HepG2 (cell line): ENCODE results near the gene HS3ST4. TPM values are rescaled to one million over a fixed set of nuclear protein-coding genes. Genes with fewer than 3 reads are reported as not detected.

Experiments
- ATAC-seq: fragments of 200-7000 bp; cut with Tn5 transposase; 3 replicates; pipeline ENCODE4 v1.9.1; 2020; ENCODE audit warnings: mild to moderate bottlenecking, moderate library complexity
- BruUV-seq: library from RNA; stranded (reverse); fragments of 400-500 nt; replicated peaks from 2 replicates; lab custom pipeline; 2021; lab: Mats Ljungman, UMichigan
- CTCF ChIA-PET: fragments of 300-600 bp; formaldehyde crosslinking; extraction: SDS; loops from one replicate; lab custom pipeline; 2021; ENCODE audit warnings: low total read pairs, inconsistent platforms, low intra/inter-chr PET ratio; lab: Yijun Ruan, JAX
- POLR2A ChIA-PET: fragments of 350-600 bp; sonication (Branson Sonifier 250); formaldehyde crosslinking; loops from one replicate; lab custom pipeline; 2020; ENCODE audit warnings: antibody characterized with exemption, inconsistent platforms; lab: Yijun Ruan, JAX
- DNase-seq: peaks from one replicate; pipeline ENCODE4 v3.0.0-alpha.2; 2015; ENCODE audit warnings: low spot score
- FAIRE-seq: peaks from 3 replicates; lab custom pipeline; 2011; peaks lifted over from hg19 to GRCh38; lab: Jason Lieb, UNC
- H2AFZ ChIP-seq: one replicate; pipeline ENCODE4 v1.6.1; 2011; ENCODE audit warnings: low read length, inconsistent platforms
- H3K27ac ChIP-seq: fragments of 300-600 bp; 3 replicates; pipeline ENCODE4 v1.8.0; 2011; ENCODE audit warnings: mixed run types, mild to moderate bottlenecking, mixed read lengths, low read length, inconsistent platforms; ENCODE audit not compliant: insufficient read depth; ENCODE audit errors: extremely low read length
- H3K27me3 ChIP-seq, 2 experiments: fragments of 200-600 bp in 1 of 2; 2 replicates in 1 of 2; 3 replicates in 1 of 2; pipeline versions ENCODE4 v1.6.0 to v1.8.0; 2011; ENCODE audit warnings: low read length in 2 of 2, mild to moderate bottlenecking in 2 of 2, moderate library complexity in 2 of 2, inconsistent platforms in 1 of 2; ENCODE audit not compliant: insufficient read depth in 2 of 2, control insufficient read depth in 1 of 2
- H3K36me3 ChIP-seq, 2 experiments: fragments of 200-600 bp in 1 of 2; replicated peaks in 1 of 2; 2 replicates in 1 of 2; 3 replicates in 1 of 2; pipeline versions ENCODE4 v1.5.1 to v1.8.0; 2011; ENCODE audit warnings: low read length in 2 of 2, inconsistent platforms in 1 of 2; ENCODE audit not compliant: insufficient read depth in 2 of 2, control insufficient read depth in 1 of 2
- H3K4me1 ChIP-seq: 2 replicates; pipeline ENCODE4 v1.5.1; 2012; ENCODE audit warnings: low read length, inconsistent platforms; ENCODE audit not compliant: insufficient read depth
- H3K4me2 ChIP-seq: 2 replicates; pipeline ENCODE4 v1.6.0; 2011; ENCODE audit warnings: low read depth, low read length, inconsistent platforms
- H3K4me3 ChIP-seq, 3 experiments: fragments of 200-600 bp in 1 of 3; sonication (generic), shearing (Covaris generic) in 1 of 3; replicated peaks in 1 of 3; 2 replicates each; pipeline ENCODE4 v1.5.1; 2011 to 2016; ENCODE audit warnings: low read length in 3 of 3, inconsistent platforms in 2 of 3, low read depth in 2 of 3, mild to moderate bottlenecking in 2 of 3, control low read depth in 1 of 3, mixed read lengths in 1 of 3; ENCODE audit not compliant: insufficient read depth in 1 of 3
- H3K79me2 ChIP-seq: one replicate; pipeline ENCODE4 v1.6.1; 2011; ENCODE audit warnings: low read length, inconsistent platforms; ENCODE audit not compliant: insufficient read depth
- H3K9ac ChIP-seq: 2 replicates; pipeline ENCODE4 v1.6.0; 2011; ENCODE audit warnings: mild to moderate bottlenecking, low read depth, low read length, inconsistent platforms; ENCODE audit not compliant: insufficient read depth
- H3K9me3 ChIP-seq: 2 replicates; pipeline ENCODE4 v1.5.1; 2012; ENCODE audit warnings: mild to moderate bottlenecking, low read length
- H4K20me1 ChIP-seq: 2 replicates; pipeline ENCODE4 v1.6.0; 2011; ENCODE audit warnings: inconsistent platforms, mild to moderate bottlenecking, low read length, moderate library complexity; ENCODE audit not compliant: insufficient read depth
- ATF4 ChIP-seq, 2 experiments: fragments of 450-650 bp in 1 of 2; sonication (generic) in 1 of 2; formaldehyde crosslinking; IDR thresholded peaks; 2 replicates each; pipeline versions ENCODE4 v1.5.0 to v1.8.0; 2020 to 2022; ENCODE audit warnings: mild to moderate bottlenecking in 1 of 2, missing genetic modification reagents in 1 of 2
- IKZF5 ChIP-seq: IDR thresholded peaks from 2 replicates; pipeline ENCODE4 v1.6.1; 2018; ENCODE audit warnings: missing genetic modification reagents, mild to moderate bottlenecking, missing compliant biosample characterization
- KDM1A ChIP-seq: IDR thresholded peaks from 2 replicates; pipeline ENCODE4 v1.6.1; 2016; ENCODE audit warnings: missing compliant biosample characterization
- KDM5B ChIP-seq: sonication (generic); formaldehyde crosslinking; IDR thresholded peaks from 2 replicates; pipeline ENCODE4 v1.4.0; 2020; ENCODE audit warnings: missing genetic modification reagents, mild to moderate bottlenecking, borderline replicate concordance
- SRSF9 ChIP-seq: fragments of 200-400 bp; formaldehyde crosslinking; IDR thresholded peaks from 2 replicates; pipeline ENCODE4 v1.6.1; 2018; ENCODE audit warnings: borderline replicate concordance, mild to moderate bottlenecking, low read depth, low read length; ENCODE audit not compliant: insufficient read depth, poor library complexity, severe bottlenecking
- ZFAT ChIP-seq: sonication (generic); formaldehyde crosslinking; conservative IDR thresholded peaks from 2 replicates; pipeline ENCODE4 v1.8.1; 2023; ENCODE audit warnings: missing genetic modification reagents, inconsistent platforms
- ZKSCAN5 ChIP-seq: sonication (generic); formaldehyde crosslinking; IDR thresholded peaks from 2 replicates; pipeline ENCODE4 v1.5.1; 2020; ENCODE audit warnings: mild to moderate bottlenecking, missing genetic modification reagents
- ZNF501 ChIP-seq: sonication (generic); formaldehyde crosslinking; IDR thresholded peaks from 2 replicates; pipeline ENCODE4 v1.5.1; 2020; ENCODE audit warnings: mild to moderate bottlenecking, moderate library complexity, missing genetic modification reagents
- ZNF589 ChIP-seq: sonication (generic); formaldehyde crosslinking; conservative IDR thresholded peaks from 2 replicates; pipeline ENCODE4 v1.8.0; 2022; ENCODE audit warnings: mild to moderate bottlenecking, moderate library complexity, missing genetic modification reagents
- ZNF687 ChIP-seq: sonication (generic); formaldehyde crosslinking; IDR thresholded peaks from 2 replicates; pipeline ENCODE4 v1.5.1; 2020; ENCODE audit warnings: mild to moderate bottlenecking, missing genetic modification reagents, moderate library complexity
- ZNF776 ChIP-seq: sonication (generic); formaldehyde crosslinking; IDR thresholded peaks from 2 replicates; pipeline ENCODE4 v1.4.0; 2020; ENCODE audit warnings: mild to moderate bottlenecking, missing genetic modification reagents
- WGBS: methylation state at CpG from one replicate; pipeline ENCODE4 v1.1.6; 2017; ENCODE audit warnings: low lambda C conversion rate; 5-methylcytosine and 5-hydroxymethylcytosine counted together
- in situ Hi-C: cut with HindIII; loops from 2 replicates; pipeline ENCODE4 v1.10.0; 2017; ENCODE audit warnings: low pct_unique_long_range_greater_than_20kb; ENCODE audit not compliant: extremely low pct_ligation_motif_present
- intact Hi-C: fragments of 100-400 bp; cut with micrococcal nuclease; formaldehyde crosslinking; loops from one replicate; pipeline ENCODE4 v1.10.0; 2022; ENCODE audit not compliant: unreplicated experiment
- polyA plus RNA-seq, 8 experiments: library from polyadenylated mRNA; depleted of rRNA in 3 of 8; stranded (reverse) in 7 of 8; unstranded in 1 of 8; fragments of >200 nt; fragmentation: Illumina TruSeq in 4 of 8; extraction: Trizol in 4 of 8; gene quantifications; 2 replicates each; pipeline versions ENCODE4 v1.2.1 to v1.2.3, GENCODE V29; 2011 to 2016; ENCODE audit warnings: low read depth in 4 of 8, missing spikeins in 1 of 8, mixed read lengths in 1 of 8; ENCODE audit not compliant: insufficient read depth in 1 of 8
- total RNA-seq, 5 experiments: library from RNA; depleted of rRNA; stranded (reverse); fragments of >200 nt; fragmentation: Illumina TruSeq; extraction: Trizol; gene quantifications; 2 replicates each; pipeline ENCODE4 v1.2.3, GENCODE V29; 2016; ENCODE audit warnings: low read depth in 1 of 5

Gene HS3ST4
- total and polyA plus RNA-seq, 2 of the 13 experiments (the other 11 are each of a cell fraction or from before 2014, with no cell fraction given): not detected

DNA sequence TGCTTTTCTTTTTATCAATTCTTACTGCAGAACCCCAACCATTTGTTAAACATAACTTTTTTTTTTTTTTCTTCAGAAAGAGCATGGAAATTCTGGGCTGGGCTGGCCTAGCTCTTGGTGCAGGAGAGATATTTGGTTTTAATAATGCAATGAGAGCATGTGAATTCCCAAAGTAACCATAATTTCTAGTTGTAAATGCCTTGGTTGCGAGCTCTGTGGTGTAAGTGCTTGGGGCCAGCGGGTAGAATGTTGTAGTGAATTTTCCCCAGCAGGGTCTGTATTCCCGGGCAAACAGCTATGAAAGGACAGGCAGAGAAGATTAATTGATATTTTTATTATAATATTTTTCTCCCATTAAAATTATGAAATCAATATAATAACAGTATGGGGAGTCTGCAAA lies 465.6 kb downstream of the HS3ST4 start (continued):
- TF ChIP-seq ATF4 (CRISPR knock-in tag; IDR thresholded peaks at IDR 0.05): no peak
- TF ChIP-seq KDM5B (CRISPR knock-in tag): no peak
- no peak for TF ChIP-seq ZNF589

- Histone ChIP-seq H3K4me1 (no peaks in the 10 kb centered on the region), H3K79me2 (no peaks in the 10 kb centered on the region), H3K27me3 (no peaks in the 10 kb centered on the region), H3K27ac (no peak overlapping the region), H3K4me3 (no peak overlapping the region), H2AFZ (no peak overlapping the region), H3K4me2 (no peak overlapping the region), H3K9me3 (peaks cover 52% of the 10 kb centered on the region), H3K36me3 (no peaks in the 10 kb centered on the region), H4K20me1 (no peaks in the 10 kb centered on the region), H3K9ac (no peak overlapping the region)
- ChIA-PET POLR2A (no interaction called here), CTCF (no interaction called here)
- DNase-seq: no peak
- FAIRE-seq: no peak
- in situ Hi-C loops: no loop called here
- no TSS peak for BruUV-seq
- no peak for ATAC-seq
- no peak for TF ChIP-seq ZFAT (CRISPR knock-in tag)
- TF ChIP-seq ZNF687 (CRISPR knock-in tag): no peak
- no peak for TF ChIP-seq ZNF776 (CRISPR knock-in tag)
- no peak for TF ChIP-seq IKZF5
- no peak for TF ChIP-seq ZKSCAN5 (CRISPR knock-in tag)
- TF ChIP-seq SRSF9: no peak
- no peak for TF ChIP-seq ZNF501 (CRISPR knock-in tag)
- TF ChIP-seq KDM1A: no peak
- WGBS: 7% methylated on average over 5 of the region's 5 CpGs
- intact Hi-C loops: no loop called here
Measured at GRCh38 chr16:26158142-26158759, 466.5 kb downstream of the HS3ST4 start.
